DMS 273 (cell line): ENCODE measurements around the gene TPSG1.
"Not testable (repeated sequence)": the region's sequence is repeated elsewhere in the genome, so short reads cannot be mapped to it uniquely, and the experiment has no call there.

Experiments
- DNase-seq: peaks from one replicate; lab custom pipeline; 2025; ENCODE audit not compliant: unreplicated experiment; lab: John Stamatoyannopoulos, UW

TPSG1 gene

DNA sequence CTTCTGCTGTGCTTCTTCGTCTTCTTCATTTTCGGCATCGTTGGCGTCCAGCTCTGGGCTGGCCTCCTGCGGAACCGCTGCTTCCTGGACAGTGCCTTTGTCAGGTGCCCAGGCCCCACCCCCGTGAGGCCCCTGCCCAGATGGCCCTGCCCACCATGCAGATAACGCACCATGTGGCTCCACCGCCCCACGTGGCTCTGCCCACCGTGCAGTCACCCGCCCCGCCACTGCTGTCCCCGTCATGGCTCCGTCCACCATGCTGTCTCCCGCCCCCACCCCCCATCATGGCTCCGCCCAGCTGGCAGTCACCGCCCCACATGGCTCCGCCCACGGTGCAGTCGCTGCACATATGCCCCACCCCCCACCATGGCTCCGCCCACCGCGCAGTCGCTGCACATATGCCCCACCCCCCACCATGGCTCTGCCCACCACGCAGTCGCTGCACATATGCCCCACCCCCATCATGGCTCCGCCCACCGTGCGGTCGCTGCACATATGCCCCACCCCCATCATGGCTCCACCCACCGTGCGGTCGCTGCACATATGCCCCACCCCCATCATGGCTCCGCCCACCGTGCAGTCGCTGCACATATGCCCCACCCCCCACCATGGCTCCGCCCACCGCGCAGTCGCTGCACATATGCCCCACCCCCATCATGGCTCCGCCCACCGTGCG, 26.3 kb downstream of the TPSG1 start:
- not testable (repeated sequence) for DNase-seq

DNA sequence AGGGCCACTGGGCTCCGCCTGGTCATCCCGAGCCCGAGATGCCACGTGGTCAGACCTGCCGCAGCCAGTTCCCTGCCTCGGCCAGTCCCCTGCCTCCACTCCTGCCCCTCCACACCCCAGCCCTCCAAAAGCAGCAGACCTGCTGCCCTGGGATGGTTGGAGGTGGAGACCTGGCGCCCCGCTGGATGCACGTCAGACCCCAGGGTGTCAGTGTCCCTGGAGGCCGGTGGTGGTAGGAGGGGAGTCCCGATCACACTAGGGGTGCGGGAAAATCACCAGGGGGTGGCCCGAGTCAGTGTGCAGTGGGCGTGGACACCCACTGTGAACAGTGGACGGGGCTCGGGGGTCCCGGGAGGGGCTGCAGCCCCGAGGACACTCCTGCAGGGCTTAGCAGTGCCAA, 26.9 kb downstream of the TPSG1 start:
- no peak for DNase-seq

DNA sequence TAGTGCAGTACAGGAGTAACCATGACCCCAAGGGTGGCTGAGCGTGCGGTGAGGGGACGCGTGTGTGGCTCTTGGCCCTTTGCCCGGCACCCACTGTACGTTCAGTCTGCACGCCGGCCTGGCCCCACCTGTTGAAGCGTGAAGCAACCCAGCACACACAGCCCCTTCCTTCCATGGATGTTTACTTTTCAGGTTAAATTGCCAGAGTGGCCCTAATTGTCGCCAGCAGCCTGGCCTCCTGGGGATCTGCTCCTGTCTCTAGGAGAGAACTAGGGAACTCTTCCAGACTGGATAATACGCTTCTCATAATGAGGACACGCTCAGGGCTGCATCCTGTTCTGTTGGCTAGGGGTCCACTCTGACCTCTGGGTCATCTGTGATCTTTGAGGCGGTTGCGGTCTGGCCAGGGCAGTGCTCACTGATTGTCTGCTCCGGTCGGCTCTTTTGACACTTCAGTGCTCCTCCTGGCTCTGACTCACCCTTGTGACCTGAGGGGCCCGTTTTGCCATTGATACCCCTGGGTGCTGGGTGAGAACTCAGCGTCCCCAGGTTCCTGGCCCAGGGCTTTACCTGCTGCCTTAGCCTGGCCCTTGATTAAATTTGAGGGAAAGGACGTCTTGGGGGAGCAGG, 27.7 kb downstream of the TPSG1 start:
- DNase-seq, result no peak

DNA sequence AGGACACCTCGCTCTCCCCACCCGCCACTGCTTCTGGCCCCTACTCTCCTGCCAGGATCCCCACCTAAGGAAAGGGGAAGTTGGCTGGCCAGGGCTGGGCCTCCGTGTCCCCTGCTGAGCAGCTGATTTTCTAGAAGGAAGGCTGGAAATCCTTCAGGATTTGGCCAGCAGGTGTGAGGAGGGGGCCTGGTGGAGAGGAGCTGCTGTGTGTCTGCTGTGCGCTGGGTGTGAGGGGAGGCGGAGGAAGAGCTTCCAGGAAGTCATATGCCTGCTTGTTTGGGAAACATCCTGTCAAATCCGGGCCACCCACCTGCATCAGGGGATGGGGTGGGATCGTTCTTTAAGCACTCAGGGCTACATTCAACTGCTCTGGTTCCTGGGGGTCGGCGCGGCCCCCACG, 28.6 kb downstream of the TPSG1 start:
- DNase-seq, result no peak

DNA sequence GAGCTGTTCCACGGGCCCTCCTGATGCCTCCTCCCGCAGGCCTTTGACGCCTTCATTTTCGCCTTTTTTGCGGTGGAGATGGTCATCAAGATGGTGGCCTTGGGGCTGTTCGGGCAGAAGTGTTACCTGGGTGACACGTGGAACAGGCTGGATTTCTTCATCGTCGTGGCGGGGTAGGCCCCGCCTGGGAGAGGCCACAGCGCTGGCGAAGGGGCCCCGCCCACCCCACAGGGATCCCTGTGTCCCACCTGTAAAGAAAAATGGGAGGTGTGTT, 29.7 kb downstream of the TPSG1 start:
- DNase-seq, result no peak

DNA sequence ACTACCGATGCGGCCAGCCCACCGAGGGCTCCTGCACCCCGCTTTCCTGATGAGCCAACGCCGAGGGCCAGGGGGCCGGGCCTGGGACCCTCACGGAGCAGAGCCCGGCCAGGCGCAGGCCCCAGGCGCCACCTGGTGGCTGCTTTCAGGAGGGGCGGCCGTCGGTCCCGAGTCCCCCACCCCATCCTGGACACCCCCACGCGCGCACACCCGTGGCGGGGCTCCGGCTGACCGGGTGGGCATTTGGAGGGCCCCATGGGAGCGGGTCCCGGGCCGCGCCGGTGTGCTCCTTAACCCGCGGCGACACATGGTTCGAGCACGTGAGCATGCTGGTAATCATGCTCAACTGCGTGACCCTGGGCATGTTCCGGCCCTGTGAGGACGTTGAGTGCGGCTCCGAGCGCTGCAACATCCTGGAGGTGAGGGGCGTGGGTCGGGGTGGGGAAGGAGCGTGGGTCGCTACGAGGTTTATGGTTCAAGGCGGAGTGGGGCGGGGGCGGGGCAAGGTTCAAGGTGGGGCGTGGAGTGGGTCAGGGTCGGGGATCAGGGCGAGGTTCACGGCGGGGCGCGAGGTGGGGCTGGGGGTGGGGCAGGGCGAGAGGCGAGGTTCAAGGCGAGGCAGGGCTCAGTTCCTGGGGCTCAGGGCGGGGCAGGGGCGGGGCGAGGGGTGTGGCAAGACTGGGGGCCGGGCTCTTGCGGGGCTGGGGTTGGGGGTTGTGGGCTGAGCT, 30.2 kb downstream of the TPSG1 start:
- DNase-seq, result peak; percentile 48

DNA sequence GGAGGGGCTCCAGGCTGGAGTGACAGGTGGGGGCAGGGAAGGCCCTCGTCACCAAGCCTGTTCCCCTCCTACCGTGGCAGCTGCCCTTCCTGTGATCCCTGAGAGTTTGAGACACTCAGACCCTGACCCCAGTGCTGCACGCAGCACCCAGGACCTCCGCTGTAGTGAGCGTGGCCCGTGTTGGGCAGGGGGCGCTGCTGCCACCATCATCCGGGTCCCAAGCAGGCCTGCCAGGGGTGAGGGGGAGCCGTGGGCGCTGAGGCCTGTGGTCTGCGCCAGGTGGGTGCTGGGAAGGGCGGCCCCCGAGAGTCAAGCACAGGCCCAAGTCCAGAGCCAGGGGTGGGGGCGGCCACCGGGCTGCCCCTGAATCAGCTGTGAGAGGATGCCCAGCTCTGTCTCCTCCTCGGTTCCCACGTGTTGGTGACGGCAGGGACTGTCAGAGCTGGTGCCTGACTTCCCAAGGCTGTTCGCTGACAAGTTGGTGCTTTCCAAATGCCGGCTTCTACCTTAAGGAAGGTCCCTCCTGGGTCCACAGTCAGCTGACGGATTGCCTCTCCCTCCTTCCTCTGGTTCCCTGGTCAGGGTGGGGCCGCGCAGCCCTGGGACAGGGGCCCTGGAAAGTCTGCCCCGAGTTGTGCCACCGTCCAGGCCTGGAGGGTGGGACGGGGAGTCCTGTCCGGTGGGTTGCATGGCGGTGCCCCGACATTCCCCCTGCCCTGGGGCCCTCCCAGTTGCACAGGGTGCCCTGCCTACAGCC, 31.1 kb downstream of the TPSG1 start:
- DNase-seq, result no peak

DNA sequence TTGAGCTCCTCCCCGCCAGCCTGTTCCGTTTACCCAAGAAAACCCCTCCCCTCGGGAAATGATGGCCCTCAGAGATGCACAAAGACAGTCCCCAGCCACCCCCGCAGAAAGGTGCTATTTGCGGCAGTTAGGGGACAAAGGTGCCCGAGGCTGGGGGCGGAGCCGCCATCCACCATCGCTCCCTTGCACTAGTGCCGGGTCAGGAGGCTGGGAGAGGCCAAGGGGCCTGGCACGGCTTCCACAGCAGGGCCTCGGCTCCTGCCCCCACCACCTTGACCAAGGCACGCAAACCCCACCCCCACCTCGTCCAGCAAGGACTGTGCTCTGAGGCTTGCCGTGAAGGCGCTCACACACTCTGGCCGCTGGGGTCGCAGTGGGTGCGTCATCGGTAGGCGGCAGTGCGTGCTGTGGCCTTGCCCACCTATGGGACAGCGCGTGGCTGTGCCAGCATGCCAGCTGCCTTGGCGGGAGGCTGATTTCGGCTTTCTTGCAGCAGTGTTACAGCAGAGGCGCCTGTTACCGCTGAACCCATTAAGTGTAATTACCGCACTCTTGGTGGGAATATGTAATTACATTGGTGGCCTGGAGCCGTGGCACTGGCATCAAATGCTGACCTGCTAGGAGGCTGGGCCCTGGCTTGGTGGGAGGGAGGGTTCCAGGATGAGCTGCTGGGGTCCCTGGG, 31.8 kb downstream of the TPSG1 start:
- peak; percentile 90 for DNase-seq

DNA sequence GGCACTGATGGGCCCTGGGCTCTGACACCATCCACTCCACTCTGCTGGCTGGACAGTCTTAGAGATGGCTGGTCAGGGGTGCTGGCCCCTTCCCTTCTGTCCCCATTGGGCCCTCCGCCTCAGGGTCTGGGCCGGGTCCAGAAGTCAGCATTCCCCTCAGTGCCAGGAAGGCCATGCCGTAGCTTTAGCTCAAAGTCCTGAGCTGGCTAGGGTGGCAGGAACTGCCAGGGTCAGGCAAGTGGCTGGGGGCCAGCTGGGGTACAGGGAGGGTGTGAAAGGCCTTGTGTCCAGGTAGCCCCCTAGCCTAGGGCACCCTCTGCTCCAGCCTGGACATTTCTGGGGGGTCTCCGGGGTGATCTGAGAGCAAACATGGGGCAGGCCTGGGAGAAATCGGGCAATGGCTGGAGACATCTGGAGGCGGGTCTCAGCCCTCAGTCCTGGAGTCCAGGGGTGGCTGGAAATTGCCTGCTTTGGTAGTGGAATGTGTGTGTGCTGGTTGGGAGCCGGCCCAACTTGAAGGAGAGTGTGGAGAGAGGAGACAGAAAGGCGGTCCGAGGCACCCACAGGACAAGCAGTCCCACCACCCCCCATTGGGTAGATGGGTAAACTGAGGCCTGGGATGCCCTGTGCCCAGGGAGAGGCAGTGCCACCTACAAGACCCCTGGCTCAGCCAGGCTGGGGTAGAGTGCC, 32.5 kb downstream of the TPSG1 start:
- no peak for DNase-seq

DNA sequence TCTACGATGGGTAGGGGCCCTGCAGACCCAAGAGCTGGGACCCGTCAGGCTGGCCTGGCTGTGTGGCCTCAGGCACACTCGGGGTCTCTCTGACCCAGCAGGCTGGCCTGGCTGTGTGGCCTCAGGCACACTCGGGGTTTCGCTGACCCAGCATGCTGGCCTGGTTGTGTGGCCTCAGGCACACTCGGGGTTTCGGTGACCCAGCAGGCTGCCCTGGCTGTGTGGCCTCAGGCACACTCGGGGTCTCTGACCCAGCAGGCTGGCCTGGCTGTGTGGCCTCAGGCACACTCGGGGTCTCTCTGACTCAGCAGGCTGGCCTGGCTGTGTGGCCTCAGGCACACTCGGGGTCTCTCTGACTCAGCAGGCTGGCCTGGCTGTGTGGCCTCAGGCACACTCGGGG, 34.3 kb downstream of the TPSG1 start:
- DNase-seq, result not testable (repeated sequence)

DNA sequence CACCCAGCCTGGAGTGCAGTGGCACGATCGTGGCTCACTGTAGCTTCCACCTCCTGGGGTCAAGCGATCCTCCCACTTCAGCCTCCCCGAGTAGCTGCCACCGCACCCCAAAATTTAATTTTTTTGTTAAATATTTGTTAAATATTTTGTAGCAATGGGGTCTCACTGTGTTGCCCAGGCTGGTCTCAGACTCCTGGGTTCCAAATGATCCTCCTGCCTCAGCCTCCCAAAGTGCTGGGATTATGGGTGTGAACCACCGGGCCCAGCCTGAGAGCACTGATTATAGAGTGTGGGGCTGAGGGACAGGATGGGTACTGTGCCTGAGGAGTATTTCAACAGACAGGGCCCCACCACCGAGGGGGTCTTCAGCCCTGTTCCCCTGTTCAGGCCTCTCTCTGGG, 35.6 kb downstream of the TPSG1 start:
- DNase-seq, result no peak

DNA sequence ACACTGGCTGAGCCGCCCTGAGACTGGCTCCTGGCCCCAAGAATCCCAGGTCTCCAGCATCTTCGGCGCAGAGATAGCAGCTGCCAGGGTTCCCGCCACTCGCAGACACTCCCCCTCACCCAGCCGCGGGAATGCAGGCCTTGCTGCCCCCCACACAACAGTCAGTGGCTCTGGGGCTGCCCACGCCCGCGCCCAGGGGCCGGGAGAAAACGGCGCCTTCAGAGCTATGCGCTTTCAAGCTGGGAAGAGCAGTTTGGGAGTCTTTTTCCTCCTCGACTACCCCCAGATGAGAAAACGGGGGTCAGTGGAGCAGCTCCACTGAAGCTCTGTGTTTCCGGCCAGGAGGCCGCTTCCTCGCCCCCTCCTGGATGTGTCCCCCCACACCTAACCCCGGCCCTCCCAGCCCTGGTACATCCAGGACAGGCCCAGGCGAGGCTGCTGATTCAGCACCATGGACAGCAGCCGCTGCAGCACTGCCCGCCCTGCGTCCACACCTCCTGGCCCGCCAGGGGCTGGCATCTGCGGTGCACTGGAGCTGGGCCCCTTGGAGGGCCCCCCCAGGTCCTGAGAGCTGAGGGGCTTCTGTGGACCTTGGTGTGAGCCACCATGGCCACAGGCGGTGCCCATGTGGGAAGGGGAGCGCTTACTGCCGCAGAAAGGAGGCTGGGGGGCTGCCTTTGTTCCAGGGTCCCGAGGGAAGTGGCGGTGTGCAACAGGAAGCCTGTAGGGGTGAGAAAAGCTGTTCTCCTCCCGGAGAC, 36.5 kb downstream of the TPSG1 start:
- DNase-seq, result peak; percentile 70

DNA sequence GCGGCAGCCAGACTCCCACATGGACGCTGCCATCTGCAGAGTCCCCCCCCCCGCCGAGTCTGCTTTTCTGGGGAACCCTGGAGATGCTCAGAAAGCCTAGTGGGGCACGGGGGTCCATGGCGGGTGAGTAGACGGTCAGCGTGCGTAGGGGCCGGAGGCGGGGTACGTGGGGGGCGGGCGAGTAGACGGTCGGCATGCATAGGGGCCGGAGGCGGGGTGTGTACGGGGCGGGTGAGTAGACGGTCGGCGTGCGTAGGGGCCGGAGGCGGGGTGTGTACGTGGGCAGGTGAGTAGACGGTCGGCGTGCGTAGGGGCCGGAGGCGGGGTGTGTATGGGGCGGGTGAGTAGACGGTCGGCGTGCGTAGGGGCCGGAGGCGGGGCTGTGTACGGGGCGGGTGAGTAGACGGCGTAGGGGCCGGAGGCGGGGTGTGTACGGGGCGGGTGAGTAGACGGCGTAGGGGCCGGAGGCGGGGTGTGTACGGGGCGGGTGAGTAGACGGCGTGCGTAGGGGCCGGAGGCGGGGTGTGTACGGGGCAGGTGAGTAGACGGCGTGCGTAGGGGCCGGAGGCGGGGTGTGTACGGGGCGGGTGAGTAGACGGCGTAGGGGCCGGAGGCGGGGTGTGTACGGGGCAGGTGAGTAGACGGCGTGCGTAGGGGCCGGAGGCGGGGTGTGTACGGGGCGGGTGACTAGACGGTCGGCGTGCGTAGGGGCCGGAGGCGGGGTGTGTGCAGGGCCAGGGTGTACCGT, 39.4 kb downstream of the TPSG1 start:
- not testable (repeated sequence) for DNase-seq

DNA sequence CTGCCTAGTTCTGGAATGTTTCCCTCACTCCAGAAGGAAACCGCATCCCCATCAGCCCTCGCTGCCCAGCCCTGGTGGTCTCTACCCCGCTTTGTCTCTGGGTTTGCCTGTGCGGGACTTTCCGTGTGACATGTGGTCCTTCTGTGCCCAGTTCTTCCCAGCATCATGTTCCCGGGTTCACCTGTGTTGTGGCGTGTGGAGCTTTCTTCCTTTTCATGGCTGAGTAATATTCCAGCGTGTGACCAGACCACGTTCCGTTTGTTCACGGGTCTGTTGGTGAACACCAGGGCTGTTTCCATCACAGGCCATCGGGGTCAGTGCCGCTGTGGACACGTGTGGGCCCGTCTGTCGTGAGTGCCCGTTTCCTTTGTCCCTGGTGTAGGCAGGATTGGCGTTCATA, 40.1 kb downstream of the TPSG1 start:
- no peak for DNase-seq

DNA sequence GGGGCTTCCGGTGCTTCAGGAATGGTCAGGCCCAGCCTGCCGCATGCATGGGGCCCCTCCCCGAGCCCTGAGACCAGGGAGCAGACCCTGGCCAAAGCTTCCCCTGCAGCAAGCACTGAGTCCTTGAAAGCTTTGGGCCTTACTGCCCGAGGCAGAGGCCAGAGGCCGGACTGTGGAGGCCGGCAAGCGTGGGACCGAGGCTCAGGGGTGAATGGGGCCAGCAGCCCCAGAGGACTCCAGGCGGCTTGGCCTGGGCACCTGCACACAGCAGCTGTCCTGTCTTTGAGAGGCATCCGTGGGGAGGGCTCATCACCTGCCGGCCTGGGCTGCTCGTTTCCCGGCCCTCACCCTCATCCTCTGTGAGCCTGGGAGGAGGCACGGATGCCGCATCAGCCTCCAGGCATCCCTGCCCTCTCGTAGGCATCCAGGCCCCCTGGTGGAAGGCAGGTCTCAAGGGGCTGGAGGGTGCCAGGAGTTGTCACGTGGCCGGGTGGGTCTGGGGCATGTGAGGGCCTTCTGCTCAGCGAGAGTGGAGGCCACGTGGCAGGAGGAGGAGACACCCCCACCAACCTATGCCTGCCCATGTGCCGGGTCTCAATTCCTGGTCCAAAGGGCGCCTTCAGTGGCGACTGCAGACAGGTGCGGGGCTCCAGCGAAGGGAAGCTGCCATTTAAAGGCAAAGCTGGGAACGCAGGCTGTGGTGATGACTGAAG, 40.8 kb downstream of the TPSG1 start:
- no peak for DNase-seq

DNA sequence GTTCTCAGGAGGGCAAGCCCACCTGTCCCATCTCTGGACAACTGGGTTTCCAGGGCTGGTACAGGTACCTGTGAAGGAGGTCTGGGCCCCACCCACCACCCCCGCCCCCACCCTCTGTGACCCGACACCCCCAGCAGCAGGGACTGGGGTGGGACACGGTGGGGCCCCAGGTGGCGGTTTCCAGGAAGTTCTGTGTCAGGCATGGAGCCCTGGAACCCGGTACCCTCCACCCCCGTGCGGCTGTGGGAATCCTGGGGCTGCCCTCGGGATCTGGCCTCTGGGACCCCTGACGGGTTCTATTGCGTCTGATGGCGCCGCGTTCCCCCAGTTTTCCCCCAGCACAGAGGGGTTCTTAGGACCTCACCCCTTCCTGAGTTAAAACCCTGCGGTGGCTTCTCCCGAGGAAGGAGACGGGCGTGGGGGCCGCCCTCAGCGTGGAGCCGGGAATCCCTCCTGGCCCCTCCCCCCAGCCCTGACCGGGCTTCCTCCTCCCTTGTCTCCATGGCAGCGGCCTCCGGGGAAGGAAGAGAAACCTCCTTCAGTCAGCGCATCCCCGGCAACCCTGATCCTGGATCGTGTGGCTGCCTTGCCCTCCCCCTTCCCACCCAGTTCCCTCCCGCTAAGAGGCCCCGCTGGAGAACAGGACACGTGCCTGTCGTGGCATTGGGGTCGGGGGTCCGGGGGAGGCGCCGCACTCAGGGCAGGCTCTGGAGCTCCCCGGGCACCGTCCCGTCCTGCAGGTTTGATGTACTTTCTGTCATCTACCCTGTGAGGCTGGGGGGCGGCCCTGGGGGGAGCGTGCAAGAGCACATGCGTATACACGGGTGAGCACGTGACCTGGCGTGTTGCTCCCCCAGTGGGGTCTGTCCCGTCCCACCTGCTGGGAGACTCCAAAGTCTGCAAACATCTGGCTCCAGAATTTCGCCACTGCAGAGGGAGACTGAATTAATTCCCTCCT, 41.8 kb downstream of the TPSG1 start:
- peak; percentile 87 for DNase-seq

DNA sequence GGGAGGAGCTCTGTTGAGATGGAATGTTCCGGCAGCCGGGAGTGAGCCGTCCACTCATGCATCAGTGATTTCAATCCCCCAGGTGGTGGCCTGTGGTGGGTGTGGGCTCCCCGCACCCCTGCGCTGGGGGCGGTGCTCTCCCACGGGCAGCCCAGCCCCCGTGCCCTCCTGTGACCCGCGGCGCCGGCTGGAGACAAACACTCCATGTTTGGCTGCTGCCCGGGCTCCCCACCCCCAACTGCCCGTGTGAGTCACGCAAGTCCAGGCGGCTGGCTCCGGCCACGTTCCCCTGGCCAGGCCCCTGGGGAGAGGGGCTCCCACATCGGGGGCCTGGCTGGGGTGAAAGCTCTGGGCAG, 42.8 kb downstream of the TPSG1 start:
- DNase-seq, result no peak
